ENCODE measurements around the gene ACKR2.

ACKR2 gene

DNA sequence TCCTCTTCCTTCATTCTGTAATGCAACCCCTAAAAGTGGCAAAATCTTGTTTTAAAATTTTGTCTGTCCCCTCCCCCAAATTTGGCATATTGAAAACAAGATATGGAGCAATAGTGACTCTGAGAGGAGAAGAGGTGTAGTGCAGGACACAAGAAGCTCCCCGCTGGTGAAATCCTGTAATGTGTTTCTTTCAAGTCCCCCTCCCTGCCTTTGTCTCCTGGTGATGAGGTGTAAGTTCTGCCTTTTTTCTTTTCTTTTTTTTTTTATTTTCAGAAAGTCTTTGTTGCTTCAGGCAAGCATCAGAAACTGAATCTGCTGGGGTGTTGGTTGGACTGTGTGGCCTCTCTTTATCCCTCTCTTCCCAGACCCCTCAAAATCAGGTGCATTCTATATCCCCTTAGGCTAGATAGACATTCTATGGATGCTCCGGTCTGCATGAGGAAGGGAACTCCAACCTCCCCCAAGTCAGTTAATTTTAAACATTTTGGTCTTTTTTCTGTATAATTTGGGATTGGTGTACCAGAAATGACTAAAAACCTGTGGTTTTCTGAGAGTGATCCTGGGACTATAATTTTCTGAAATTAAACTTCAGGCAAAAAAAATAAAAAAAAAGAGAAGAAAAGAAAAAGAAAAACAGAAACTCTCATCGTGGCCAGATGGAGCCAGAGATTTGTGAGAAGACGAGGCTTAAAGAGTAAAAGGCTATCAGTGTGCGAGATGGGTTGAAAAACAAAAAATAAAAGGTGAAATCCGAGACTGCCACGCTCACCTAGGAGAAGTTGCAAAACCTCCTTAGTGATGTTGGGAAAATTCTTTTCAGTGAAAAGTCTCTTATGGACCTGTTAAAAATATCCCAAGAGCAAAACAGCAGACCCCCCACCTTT is 21.4 kb downstream of the ACKR2 start:
- DNase-seq, result peak; percentile 44

DNA sequence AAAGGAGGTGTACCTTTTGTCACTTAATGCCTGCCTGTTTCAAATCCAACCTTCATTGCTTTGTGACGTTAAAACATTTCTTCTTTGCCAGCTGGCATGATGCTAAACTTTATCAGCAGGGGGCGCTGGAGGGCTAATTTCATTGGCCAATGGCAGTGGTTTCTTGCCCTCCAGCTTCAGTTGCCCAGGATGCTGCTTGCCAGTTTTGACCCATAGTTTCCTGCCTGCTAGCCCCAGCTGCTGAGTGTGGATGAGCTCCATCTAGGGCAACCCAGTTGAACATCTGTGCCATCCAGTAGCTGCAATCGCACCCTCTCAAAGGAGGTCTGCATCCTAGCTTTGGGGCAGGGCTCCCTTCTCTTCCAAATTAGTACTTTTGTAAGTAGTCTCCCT is 22.1 kb downstream of the ACKR2 start:
- peak; percentile 73 for DNase-seq

DNA sequence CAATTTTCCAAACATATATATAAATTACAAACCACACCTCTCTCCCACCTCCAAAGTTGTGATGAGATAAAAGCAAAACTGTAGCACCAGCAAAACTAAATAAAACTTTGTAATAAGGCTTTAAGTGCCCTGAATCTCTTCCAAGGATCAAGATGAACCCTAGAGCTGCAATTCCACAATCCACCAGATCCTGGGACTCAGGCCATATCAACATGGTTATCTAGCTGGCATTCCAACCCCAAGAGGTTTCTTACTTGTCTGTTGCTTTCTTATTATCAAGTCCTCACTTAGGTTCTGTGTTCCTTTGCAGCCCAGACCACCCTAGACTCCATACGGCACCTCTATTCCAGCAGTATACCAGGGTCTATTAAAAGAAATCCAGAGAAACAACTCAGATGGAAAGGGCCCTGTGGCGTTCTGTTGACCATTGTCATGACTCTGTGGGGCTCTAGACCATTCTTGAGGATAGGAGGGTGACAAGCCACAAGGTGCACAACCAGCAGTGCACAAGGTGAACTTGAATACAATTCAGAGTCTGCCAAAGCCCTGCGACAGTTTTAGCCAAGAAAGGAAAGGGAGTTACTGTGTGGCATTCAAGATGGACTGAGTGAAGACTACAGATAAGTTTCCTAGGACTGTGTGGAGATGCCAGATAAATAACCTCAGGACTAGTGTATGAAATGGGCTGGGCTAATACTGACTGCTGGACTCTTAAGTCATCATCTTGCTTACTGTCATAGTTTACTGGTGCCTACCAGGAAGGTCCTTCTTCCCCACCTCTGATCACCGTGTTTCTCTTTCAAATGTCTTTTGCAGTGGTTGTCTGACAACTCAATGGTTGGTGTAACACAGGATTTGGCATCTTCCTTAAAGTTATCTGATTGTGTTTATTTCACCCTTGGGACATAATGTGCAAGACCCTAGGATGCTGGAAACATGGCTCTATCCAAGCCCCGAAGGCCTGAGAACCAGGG is 27.2 kb downstream of the ACKR2 start:
- no peak for DNase-seq

DNA sequence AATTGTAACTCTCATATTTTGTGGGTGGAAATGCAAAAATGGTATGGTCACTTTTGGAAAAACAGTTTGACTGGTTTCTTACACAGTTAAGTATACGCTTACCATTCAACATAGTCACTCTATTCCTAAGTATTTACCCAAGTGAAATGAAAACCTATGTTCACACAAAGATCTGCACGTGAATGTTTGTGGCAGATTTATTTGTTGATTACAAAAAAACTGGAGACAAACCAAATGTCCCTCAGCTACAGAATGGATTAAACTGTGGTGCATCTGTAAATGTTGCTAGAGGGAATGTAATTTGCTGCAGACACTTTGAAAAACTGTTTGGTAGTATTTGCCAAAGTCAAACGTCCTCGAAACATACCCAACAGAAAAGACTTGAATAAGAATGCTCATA is 29.3 kb downstream of the ACKR2 start:
- DNase-seq, result no peak

DNA sequence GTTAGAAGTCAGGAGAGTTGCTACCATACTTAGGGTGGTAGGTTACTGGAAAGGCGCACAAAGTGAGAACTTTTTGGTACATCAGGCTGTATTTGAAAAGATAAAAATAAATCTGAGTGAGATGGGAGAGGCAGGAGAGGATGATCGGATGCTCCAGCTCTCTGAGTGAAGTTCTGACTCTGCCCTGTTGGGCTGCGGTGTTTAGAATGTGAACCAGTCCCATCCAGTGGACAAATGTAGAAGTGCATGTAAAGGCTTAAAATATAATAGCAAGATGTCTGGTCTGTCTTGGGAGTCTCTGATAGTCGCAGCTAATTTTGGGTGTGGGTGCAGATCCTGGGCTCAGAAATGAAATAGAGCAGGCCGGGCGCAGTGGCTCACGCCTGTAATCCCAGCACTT is 30.4 kb downstream of the ACKR2 start:
- DNase-seq, result no peak

DNA sequence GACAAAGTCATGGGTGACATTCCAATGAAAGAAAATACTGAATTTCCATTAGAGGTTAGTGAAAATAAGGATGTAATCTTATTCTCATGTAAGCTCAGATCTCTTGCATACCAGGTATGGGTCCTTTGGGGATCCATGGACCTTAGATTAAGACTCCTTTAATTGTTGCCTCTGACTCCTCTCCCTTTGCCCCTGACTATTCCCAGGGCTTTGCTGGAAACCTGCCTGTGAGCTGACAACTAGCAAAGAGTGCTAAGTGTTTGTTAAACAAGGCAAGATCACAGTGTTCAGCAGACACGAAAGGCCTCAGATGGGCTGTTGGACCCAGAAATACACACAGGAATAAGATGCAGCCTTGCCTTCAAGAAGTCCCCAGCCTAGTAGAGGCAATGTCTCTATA is 32.1 kb downstream of the ACKR2 start:
- DNase-seq, result no peak

DNA sequence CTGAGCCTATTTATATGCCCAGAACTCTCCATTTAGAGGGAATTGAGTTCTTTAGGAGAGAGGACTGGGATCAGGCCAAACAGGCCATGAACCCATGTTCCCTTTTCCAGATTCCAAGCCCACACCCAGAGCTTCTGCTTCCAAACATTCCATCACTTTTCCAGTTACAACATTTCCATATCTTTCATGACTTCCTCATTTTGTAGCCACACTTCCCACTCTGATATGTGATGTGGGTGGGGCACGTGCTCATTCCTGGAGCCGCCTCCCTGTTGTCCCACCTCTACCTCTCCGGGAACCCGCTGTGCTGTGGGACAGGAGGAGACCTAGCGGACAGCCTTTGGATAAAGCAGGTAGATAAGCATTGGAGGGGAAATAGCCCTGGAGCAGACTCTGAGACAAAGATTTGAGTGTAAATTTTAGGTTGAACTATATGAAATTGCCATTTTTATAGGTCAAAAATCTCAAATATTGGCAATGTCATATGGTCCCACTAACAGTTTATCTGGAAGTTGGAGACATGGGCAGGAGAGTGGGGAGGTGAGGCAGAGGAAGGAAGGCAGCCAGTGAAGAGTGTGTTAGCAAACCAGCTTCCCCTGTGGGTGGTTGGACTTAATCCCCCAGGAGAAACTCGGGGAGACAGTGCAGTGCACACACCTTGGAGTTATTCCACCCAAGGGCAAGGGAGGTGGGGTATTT is 34.6 kb downstream of the ACKR2 start:
- no peak for DNase-seq

DNA sequence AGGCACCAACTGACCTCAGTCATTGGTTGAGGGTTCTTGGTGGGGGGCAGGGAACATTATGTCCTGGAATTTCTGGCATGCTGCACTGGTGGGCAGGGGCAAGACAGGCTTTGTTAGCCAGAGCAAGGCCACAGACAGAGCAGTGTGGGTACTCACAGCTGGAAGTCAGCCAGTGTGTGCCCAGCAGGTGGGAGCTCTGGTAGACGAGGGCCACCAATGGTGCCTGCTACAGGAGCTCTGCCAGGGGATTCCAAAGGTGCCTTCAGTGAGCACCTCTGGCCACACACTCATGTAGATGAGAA is 35.1 kb downstream of the ACKR2 start:
- no peak for DNase-seq

DNA sequence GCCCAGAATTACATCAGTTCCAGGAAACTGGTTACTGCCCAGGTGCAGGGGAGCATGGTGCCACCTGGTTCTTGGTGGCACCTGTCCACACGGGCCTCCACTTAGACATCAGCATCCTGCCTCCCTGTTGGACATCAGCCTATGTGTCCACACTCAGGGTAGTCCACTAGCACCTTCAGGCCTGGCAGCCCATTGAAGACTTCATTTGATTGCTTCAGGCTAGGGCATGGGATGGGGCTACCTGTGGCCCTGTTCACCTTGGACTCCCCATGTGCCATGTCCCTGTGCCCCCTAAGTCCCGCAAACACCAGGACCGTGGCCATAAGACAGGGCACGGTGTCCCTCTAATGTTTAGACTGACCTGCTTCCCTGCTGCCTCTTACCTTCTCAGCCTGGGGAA is 35.6 kb downstream of the ACKR2 start:
- no peak for DNase-seq

DNA sequence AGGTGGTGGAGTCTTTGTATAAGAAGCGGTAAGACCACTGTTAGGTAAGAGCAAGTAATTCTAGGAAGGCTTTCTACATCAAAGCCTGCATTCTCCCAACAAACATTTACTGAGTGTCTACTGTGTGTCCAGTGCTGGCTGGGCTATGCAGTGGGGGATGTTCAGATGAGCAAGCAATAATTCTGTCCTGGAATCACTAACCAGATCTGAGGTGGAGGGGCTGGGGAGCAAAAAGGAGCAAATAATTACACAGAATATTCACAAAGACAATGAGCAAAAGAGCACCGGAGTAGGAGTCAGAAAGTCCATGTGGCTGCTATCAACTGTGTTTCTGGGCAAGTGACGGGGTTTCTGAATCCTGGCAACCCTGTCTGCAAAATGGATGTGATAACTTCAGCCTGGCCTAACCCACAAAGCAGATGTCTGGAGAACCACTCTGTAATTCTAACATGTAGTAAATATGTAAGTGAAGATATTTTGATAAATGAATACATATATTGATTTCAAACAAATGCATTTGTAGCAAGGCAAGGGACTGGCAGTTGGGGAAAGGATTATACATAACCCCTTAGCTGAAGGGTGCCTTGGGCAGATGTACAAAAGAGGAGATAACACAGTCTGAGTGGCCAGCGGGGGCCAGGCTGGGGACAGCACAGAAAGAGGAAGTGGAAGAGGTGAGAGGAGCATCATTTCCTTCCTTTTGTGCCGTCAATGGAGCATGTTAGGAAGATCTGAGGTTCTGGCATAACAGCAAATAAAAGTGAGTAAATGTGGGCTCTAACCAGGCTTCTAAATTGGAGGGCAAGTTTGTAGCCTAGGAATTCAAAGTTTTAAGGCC is 37.7 kb downstream of the ACKR2 start:
- DNase-seq, result peak; percentile 51

DNA sequence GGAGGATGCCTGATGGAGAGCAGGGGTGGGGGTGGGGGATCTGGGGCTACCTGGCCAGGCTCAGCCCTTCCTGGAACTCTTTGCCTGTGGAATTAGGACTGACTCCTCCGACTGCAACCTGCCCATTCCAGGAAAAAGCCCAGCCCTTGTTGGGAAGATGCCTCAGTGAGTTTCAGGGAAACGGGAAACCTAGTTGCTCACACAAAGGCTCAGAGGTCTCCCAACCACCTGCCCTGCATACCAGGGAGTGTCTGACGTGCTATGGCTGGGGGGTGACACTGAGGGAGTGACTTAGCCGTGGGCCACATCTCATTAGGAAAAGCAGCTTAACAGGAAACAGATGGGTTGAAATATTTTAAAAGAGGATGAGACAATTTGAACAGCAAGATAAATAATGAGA is 38.5 kb downstream of the ACKR2 start:
- no peak for DNase-seq

DNA sequence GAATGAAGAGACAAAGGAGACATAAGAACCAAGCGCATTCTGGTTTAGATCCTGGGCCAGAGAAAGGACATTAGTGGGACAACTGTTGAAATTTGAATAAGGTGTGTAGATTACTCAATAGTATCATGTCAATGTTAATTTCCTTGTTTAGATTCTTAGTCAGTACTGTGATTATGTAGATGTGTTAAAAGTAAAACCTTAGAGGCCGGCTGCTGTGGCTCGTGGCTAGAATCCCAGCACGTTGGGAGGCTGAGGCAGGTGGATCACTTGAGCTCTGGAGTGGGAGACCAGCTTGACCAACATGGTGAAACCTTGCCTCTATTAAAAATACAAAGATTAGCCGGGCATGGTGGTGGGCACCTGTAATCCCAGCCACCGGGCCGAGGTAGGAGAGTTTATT is 39.8 kb downstream of the ACKR2 start:
- DNase-seq, result no peak

DNA sequence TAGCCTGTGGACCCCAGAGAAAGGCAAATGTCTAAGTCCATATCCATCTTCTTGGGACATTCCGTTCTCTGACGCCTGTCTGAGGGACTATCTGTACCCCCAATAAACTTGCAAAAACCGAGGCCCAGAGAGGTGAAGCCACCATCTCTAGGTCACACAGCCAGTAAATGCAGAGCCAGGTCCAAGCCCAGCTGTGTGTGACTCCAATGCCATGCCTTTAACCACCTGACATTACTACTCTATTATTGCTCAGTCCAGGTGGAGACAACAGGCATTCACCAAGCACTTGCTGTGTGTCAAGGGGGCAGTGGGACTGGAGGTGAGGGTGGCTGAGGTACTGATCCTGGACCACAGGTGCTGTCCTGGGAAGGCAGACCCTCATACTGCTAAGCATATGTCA is 41.0 kb downstream of the ACKR2 start:
- DNase-seq, result no peak

DNA sequence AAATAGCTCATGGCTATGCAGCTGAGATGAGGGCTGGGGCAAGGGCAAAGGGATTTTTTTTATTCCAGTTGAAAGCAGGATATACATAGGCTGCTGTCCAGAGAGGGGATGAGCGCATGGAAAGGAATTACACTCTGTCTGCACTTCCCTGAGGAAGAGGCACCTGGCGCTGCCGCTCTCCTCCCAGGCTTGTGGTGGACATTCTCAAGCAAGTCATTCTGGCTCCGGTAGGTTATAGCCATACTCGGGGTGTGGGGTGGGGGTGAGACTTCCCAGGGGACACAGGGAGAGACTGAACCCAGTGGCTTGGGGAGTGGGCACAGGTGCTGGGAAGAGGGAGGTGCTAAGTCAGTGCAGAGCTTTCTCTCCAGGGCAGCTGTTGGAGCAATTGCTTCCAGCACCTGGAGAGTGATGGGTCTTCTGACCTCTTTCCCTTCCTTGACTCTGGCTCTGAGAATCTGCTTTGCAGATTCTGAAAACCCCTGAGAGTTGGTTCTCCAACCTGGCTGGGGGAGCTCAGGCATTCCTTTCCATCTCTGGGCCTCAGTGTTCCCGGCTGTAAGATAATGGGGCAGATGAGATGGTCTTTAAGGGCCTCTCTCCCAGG is 42.1 kb downstream of the ACKR2 start:
- DNase-seq, result no peak

DNA sequence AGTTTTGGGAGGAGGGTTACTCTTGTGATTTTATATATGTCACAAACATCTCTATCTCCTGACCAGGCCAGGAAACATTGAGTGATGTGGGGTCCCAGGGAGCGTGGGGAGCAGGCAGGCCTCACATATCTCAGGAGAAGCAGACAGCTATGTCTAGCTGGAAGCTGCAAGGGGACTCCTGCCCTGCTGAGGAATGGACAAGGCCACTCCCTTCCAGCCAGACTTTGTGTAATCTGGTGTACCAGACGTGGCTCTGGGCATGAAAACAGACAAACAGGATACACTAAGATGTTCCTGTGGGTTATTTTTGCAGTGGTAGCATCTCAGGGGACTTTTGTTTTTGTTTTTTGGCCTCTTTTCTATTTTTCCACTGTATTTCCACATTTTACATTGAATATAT is 43.2 kb downstream of the ACKR2 start:
- DNase-seq, result no peak

DNA sequence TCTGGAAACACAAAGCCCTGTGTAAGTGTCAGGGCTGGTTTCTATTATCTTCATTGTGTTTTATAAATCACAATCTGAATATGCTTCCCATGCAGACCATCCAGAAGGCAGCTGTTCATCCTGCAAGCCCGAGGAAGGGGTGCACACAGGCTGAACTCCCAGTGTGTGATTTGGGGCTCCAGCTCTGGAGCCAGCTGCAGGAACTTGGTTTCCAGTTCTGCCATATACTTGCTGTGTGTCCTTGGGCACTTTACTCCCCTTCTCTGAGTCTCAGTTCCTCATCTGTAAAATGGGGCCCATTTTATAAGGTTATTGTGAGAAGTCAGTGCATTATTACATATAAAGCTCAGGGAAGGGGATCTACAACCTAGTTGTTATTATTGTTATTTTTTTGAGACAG is 43.8 kb downstream of the ACKR2 start:
- DNase-seq, result no peak

DNA sequence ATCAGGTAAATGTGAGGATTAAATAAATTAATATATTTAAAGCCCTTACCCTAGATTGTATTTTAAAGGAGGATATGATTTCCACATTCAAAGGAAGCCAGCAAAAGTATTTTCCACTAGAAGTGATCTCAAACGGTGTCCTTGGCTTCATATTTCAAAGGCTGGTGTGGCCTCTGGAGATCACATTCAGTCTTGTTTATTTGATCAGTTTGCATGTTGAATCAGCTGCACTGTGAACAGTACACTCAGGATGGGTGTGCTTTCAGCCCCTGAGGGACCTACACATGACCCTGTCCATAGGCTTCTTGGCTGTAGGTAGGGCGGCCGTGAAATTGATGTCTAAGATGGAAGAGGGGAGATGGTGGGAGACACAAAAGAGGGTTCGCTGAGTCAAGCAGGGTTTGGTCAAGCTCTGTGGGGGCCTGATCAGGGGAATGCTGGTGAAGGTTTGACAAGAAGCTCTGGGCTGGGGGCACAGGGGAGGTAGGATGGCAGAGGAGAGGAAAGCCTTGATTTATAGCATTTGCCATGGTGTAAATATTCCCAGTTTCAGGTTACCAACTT is 44.6 kb downstream of the ACKR2 start:
- no peak for DNase-seq

DNA sequence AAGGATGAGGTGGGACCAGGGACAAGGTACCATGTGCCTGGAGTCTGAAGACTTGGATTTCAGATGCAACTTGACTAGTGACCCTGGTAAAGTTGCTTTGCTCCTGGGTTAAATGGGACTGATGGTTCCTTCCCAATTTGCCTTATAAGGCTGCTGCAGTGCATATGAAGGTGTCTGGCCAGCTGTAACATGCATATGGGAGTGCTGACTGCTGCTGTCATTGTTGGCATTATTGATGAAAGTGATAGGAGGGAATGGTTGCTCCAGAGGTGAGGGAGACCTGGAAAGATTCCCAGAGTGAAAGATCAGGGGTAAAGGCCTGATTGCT is 45.9 kb downstream of the ACKR2 start:
- DNase-seq, result no peak

DNA sequence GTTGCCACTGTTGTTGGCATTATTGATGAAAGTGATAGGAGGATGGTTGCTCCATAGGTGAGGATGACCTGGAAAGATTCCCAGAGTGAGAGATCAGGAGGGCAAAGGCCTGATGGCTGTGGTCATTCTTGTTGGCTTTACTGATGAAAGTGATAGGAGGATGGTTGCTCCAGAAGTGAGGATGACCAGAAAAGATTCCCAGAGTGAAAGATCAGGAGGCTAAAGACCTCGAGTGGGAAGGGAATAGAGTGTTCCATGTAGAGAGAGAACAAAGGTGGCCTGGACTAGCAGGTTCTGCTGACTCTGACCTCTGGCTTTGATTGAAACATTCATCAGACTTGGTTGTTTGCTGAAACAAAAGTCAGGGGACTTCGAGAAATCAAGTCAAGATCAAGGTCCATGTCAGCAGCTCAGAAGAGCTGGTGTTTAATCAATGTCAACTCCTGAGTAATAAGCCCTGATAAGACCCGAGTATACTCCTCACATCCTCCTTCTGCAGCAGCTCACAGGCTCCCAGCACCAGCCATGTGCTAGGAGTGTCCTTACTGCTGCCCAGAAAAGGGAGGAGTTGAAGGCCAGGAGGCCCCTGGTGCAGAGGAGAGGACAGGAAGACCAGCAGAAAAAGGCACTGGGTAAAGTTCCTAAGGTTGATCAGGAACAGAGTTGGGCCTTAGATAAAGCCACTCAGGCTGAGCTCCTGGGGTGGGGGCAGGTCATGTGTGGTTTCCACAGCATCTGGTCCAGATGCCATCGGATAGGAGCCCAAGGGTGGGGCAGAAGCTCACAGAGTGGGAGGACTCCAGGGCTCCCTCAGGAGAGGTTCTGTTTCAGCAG is 46.5 kb downstream of the ACKR2 start:
- DNase-seq, result no peak

DNA sequence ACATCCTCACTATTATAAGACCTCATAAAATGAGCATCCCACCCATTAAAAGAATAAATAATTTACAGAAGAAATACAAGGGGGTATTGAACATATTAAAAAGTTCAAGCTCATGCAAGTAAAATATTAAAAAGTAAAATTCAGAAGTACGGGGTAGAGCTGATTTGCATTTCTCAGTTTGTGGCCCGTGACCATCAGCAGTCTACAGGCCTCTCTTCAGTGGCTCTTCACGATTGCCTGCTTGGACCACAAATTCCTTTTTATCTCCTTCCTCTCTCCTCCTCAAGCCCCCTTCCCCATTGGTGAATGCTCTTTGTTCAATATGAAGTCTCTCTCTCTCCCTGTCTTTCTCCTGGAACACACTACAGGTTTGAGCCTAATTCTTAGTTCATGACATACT is 47.3 kb downstream of the ACKR2 start:
- DNase-seq, result no peak

DNA sequence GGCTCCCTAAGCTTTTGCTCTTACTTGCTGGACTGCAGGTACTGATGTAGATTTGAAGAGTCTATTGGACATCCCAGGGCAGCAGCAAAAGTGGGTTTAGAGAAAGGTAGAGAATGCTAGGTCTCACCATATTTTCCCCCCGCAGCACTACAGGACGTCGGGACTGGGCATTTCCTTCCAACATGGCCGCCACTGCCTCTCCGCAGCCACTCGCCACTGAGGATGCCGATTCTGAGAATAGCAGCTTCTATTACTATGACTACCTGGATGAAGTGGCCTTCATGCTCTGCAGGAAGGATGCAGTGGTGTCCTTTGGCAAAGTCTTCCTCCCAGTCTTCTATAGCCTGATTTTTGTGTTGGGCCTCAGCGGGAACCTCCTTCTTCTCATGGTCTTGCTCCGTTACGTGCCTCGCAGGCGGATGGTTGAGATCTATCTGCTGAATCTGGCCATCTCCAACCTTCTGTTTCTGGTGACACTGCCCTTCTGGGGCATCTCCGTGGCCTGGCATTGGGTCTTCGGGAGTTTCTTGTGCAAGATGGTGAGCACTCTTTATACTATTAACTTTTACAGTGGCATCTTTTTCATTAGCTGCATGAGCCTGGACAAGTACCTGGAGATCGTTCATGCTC is 55.2 kb downstream of the ACKR2 start:
- DNase-seq, result no peak

Measured in GDM1 (cell line).